GM10266 (cell line): ENCODE data around the gene CNTLN.

Source experiments
- DNase-seq: peaks from one replicate; pipeline ENCODE4 v3.0.0; 2012; ENCODE audit errors: extremely low spot score
- TF ChIP-seq, protein P1 (sequence below): IDR thresholded peaks from 2 replicates; pipeline ENCODE4 v1.5.1; 2012; ENCODE audit warnings: mild to moderate bottlenecking, low read depth; ENCODE audit not compliant: control insufficient read depth, insufficient read depth; ENCODE audit errors: missing control alignments

CNTLN gene

GRCh38 chr9:17121264-17121663 is 13.6 kb upstream of the CNTLN start:
- no peak for DNase-seq
- TF ChIP-seq, protein P1, sequence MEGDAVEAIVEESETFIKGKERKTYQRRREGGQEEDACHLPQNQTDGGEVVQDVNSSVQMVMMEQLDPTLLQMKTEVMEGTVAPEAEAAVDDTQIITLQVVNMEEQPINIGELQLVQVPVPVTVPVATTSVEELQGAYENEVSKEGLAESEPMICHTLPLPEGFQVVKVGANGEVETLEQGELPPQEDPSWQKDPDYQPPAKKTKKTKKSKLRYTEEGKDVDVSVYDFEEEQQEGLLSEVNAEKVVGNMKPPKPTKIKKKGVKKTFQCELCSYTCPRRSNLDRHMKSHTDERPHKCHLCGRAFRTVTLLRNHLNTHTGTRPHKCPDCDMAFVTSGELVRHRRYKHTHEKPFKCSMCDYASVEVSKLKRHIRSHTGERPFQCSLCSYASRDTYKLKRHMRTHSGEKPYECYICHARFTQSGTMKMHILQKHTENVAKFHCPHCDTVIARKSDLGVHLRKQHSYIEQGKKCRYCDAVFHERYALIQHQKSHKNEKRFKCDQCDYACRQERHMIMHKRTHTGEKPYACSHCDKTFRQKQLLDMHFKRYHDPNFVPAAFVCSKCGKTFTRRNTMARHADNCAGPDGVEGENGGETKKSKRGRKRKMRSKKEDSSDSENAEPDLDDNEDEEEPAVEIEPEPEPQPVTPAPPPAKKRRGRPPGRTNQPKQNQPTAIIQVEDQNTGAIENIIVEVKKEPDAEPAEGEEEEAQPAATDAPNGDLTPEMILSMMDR: no peak

GRCh38 chr9:17130291-17130690 is 4.5 kb upstream of the CNTLN start:
- TF ChIP-seq, protein P1: no peak
- DNase-seq: no peak

DNA sequence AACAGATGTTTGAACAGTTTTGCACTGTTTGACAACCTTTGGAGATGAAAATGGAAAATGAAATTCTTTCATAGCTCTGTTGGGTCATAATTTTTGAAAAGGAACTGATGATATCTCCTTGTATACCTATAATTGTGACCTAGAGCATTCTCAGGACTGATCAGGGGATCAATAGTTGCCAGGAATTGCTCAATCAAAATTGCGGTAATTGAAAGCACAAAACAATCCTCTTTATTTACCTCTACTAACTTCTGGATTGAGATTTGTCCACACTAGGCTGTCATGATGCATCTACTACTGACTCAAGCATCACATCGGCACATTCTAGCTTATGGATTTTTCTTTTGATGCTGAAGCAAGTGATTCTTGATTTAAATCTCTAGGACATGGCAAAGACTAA is 4.1 kb upstream of the CNTLN start:
- TF ChIP-seq, protein P1: no peak

GRCh38 chr9:17131494-17131893 is 3.3 kb upstream of the CNTLN start:
- TF ChIP-seq, protein P1: no peak

More for the DNA sequence above, 4.1 kb upstream of the CNTLN start:
- DNase-seq: no peak

DNA sequence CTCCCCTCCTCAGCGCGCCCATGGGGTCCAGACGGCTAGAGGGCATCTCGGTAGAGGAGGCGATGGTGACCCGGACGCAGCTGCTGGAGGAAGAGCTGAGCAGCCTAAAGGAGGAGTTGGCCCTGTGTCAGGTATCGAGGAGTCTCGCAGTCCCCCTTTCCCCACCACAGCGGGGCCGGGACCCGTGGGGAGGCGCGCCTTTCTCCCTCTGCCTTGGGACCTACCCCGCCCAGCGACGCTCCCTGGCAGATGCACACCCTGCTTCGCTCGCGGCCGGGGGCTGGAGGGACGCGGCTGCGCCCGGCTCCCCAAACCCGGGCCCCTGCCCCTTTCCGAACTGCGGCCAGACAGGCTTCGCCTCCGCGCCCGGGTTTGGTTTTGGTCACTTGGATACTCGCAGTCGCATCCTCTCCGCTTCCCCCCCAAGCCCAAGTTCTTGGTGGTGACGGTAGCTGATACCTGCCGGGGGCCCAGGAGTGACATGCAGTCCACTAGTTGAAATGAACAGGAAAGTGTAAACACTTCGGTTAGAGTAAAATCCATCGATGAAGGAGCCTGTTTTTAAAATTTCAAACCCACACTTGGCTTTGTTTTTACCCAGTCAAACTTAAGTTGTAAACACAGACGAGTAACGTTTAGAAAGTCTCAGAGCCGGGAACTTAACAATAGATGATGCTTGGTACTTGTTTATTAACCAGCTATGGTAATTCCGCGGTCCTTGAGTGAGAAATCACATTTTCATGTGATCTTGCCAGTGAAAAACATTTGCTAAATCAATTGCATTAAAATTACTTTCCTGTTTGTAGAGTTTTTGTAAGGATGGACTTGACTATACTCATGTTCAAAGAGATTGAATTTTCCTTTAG is 688 bp downstream of the CNTLN start:
- TF ChIP-seq, protein P1: no peak
- peak; percentile 67 for DNase-seq

More at GRCh38 chr9:17131494-17131893, 3.3 kb upstream of the CNTLN start:
- no peak for DNase-seq

- TF ChIP-seq, protein P1: no peak
- DNase-seq: no peak
Observed at GRCh38 chr9:17137566-17137965, 2.7 kb downstream of the CNTLN start.

DNA sequence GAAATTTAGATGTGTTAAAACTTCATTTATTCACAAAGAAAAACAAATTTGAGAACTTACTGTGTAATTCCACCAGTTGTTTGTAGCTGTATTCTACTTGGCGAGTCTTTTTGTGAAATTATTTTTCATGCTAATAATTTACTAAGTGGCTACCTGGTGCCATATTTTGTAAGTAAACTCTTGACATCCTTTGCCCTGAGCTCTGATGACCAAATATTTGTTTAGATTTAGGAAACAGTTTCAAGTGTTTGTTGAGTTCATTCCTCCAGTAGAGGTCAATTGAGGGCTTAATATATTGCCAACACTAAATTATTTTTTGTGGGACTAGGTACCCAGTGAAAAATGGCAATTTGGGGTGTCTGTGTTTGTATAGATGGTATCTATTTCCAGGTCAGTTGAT is 3.7 kb downstream of the CNTLN start:
- TF ChIP-seq, protein P1: no peak
- no peak for DNase-seq
